Stimulated activated CD8-positive, alpha-beta memory T cell treated with anti-CD3 and anti-CD28 coated beads, Interleukin-7, amount 100 ng/mL, for 48 hours (primary cell): ENCODE results near the gene NVL.

Experiments used
- DNase-seq, 2 donors: peaks; one replicate each; pipeline ENCODE4 v3.0.0-alpha.2; 2020; ENCODE audit warnings: low read depth in 1 of 2; ENCODE audit errors: extremely low read depth in 1 of 2

The NVL gene

GRCh38 chr1:224201383-224201782, 128.6 kb downstream of the NVL start:
- no peak for DNase-seq

- no peak for DNase-seq
Measured at GRCh38 chr1:224199679-224200078, 130.3 kb downstream of the NVL start.

- DNase-seq = no peak
Measured at GRCh38 chr1:224198572-224198971, 131.4 kb downstream of the NVL start.

GRCh38 chr1:224196813-224197600, 133.0 kb downstream of the NVL start:
- DNase-seq = no peak

GRCh38 chr1:224193319-224193966, 136.5 kb downstream of the NVL start:
- no peak for DNase-seq

GRCh38 chr1:224192082-224192788, 137.7 kb downstream of the NVL start:
- no peak for DNase-seq

GRCh38 chr1:224189561-224189960, 140.4 kb downstream of the NVL start:
- no peak for DNase-seq

GRCh38 chr1:224188286-224188685, 141.7 kb downstream of the NVL start:
- DNase-seq = no peak

- no peak for DNase-seq
Measured at GRCh38 chr1:224185208-224185607, 144.8 kb downstream of the NVL start.

- peak in 1 of 2 donors; percentile 38 for DNase-seq
Measured at GRCh38 chr1:224183591-224184312, 146.2 kb downstream of the NVL start.

GRCh38 chr1:224182866-224183590, 146.9 kb downstream of the NVL start, which contains the start of gene DEGS1:
Gene DEGS1 (plus strand): TSS chr1:224183240. CDS start chr1:224183337, 97 bp downstream.
- DNase-seq = peak; percentile 62 to 64

GRCh38 chr1:224182057-224182865, 147.7 kb downstream of the NVL start:
- no peak for DNase-seq

GRCh38 chr1:224181453-224181810, 148.5 kb downstream of the NVL start:
- no peak for DNase-seq

GRCh38 chr1:224180783-224181452, 149.1 kb downstream of the NVL start:
- DNase-seq = no peak

- DNase-seq = no peak
Measured at GRCh38 chr1:224178894-224179293, 151.1 kb downstream of the NVL start.

GRCh38 chr1:224177356-224177999, 152.5 kb downstream of the NVL start:
- DNase-seq = no peak
